H1 (cell line): ENCODE results near the gene C19orf38. TPM values are rescaled to one million over a fixed set of nuclear protein-coding genes. Genes with fewer than 3 reads are reported as not detected.

Experiments used
- FOSL1 ChIP-seq: IDR thresholded peaks from 2 replicates; pipeline ENCODE4 v1.6.1; 2011; ENCODE audit warnings: mild to moderate bottlenecking, low read depth, low read length, moderate library complexity; ENCODE audit not compliant: insufficient read depth
- JUN ChIP-seq: IDR thresholded peaks from 2 replicates; pipeline ENCODE4 v1.6.1; 2011; ENCODE audit warnings: low read depth, mild to moderate bottlenecking, improper control_type of control experiment, low read length
- NRF1 ChIP-seq: IDR thresholded peaks from 2 replicates; pipeline ENCODE4 v1.6.1; 2011; ENCODE audit warnings: mild to moderate bottlenecking, low read depth, low read length, improper control_type of control experiment
- SP2 ChIP-seq: IDR thresholded peaks from 2 replicates; pipeline ENCODE4 v1.6.1; 2012; ENCODE audit warnings: mild to moderate bottlenecking, low read length, inconsistent platforms
- polyA plus RNA-seq, 7 experiments: library from polyadenylated mRNA; depleted of rRNA in 3 of 7; stranded (reverse) in 5 of 7; unstranded in 2 of 7; fragments of >200 nt in 5 of 7; fragments of 200-250 nt in 2 of 7; gene quantifications; 1 replicate in 5 of 7; 2 replicates in 1 of 7; 4 replicates in 1 of 7; pipeline versions ENCODE4 v1.2.1 to v1.2.3, GENCODE V29; 2011 to 2013; ENCODE audit warnings: missing spikeins in 2 of 7, mixed read lengths in 2 of 7
- total RNA-seq: library from RNA; stranded (reverse); fragmentation: NEBNext Ultra II Directional; extraction: Animal tissue kit (Norgen Biotek cat#: 25700); gene quantifications from 2 replicates; pipeline ENCODE4 v1.2.1, GENCODE V29; 2021

C19orf38 gene
- total and polyA plus RNA-seq, 2 of the 8 experiments (the other 6 are each of a cell fraction or from before 2014, with no cell fraction given), result 0.53 TPM; not detected in 1

GRCh38 chr19:10832939-10833296 lies 15.3 kb upstream of the C19orf38 start (continued):
- TF ChIP-seq JUN (no peak), FOSL1 (no peak), SP2 (no peak), NRF1 (no peak)
